ENCODE data around the gene CD248.
"Not testable (repeated sequence)": the region's sequence is repeated elsewhere in the genome, so short reads cannot be mapped to it uniquely, and the experiment has no call there.

The CD248 gene

DNA sequence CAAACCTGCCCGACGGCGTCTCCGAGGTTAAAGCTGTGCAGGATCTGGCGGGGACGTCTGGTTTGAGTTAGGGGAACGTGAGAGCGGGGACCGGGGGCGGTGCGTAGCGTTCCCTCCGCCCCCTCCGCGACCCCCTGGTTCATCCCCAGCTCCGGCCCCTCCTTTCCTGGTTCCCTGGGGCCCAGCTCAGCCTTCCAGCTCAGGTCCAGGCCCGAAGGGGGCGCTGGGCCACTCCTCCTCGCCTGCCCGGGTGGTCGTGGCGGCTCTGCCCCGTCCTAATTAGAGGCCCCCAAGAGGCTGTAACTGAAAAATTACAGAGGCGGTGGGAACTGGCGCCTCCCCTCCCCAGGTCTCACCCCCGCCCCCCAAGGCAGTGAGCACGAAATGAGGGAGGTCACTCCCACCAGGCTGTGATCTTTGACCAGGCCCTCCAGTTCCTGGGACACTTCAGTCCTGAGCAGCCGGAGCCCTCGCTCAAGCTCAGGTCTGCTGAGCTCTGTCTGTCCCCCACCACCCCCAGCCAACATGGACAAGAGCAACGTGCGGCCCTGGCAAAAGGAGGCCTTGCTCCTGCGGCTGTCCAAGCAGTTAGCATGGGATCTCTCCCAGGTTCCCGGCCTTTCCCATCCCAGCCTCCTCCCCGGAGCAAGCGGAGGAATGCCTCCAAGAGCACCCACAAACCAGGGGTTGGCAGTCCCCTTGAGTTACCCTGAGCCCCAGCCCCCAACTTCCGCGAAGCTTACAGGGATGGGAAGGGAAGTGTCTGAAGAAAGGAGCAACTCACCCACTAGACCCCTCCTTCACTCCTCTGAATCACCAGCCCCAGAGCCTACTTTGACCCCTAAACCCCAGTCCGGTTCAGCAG is 3.3 kb downstream of the CD248 start:
- H3K27me3 ChIP-seq: peaks cover 0 to 44% of the 10 kb centered on the region in 2 donors
- H3K27ac ChIP-seq: peak overlapping the region; percentile 57 to 69
- intact Hi-C loops (cut with DNase I; ENCODE audit: low total_unique reads): loop anchor here (5.0 kb wide), 2 partner anchors 34 to 74 kb away; partner anchors contain the start of genes B4GAT1 and BRMS1
- no peaks in the 10 kb centered on the region for H3K9me3 ChIP-seq
- no peaks in the 10 kb centered on the region for H3K36me3 ChIP-seq
- no peak for DNase-seq
- TF ChIP-seq, protein P1, sequence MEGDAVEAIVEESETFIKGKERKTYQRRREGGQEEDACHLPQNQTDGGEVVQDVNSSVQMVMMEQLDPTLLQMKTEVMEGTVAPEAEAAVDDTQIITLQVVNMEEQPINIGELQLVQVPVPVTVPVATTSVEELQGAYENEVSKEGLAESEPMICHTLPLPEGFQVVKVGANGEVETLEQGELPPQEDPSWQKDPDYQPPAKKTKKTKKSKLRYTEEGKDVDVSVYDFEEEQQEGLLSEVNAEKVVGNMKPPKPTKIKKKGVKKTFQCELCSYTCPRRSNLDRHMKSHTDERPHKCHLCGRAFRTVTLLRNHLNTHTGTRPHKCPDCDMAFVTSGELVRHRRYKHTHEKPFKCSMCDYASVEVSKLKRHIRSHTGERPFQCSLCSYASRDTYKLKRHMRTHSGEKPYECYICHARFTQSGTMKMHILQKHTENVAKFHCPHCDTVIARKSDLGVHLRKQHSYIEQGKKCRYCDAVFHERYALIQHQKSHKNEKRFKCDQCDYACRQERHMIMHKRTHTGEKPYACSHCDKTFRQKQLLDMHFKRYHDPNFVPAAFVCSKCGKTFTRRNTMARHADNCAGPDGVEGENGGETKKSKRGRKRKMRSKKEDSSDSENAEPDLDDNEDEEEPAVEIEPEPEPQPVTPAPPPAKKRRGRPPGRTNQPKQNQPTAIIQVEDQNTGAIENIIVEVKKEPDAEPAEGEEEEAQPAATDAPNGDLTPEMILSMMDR (IDR thresholded peaks at IDR 0.05): no peak
- peak overlapping the region; percentile 49 to 58 for H3K4me3 ChIP-seq
- H3K4me1 ChIP-seq: peaks cover 0 to 44% (median 35%) of the 10 kb centered on the region in 4 donors

DNA sequence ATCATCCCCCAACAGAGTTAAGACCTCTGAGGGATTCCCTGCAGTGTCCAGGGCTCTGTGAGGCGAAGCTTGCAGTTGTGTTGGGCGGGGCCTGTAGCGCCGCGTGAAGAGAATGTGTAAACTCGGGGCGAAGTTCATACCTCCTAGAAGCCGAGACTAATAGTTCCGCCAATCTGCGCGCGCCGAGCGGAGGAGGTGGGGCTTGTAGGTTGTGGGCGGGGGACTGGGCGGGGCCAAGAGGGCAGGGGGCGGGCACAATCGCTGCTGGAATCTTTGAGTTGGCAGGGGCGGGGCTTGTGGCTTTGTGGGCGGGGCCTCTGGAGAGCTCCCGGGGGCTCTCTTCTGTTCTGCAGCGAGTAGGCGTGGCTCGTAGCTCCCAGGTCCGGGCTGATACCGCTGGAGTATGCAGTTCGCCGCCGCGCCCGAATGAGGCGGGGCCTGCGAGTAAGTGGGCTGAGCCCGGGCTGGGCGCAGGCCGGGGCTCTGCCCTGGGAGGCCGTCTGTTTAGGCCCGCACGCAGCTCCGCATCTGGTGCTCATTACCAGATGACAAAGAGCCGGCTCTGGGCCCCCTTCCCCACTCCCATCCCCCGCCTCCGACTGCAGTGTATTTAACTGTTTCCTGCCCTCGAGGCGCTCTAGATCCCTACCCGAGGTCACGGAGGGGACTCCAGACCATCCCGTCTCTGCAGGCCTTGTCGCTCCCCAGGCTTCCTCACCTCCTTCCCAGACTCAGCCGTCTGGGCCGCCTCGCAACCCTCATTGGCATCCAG is 4.1 kb downstream of the CD248 start:
- TF ChIP-seq, protein P1 (IDR thresholded peaks at IDR 0.05): no peak
- H3K4me3 ChIP-seq: peak overlapping the region; percentile 49 to 58
- intact Hi-C loops (cut with DNase I; ENCODE audit: low total_unique reads): loop anchor here (5.0 kb wide), 2 partner anchors 35 to 75 kb away; partner anchors contain the start of genes B4GAT1 and BRMS1

DNA sequence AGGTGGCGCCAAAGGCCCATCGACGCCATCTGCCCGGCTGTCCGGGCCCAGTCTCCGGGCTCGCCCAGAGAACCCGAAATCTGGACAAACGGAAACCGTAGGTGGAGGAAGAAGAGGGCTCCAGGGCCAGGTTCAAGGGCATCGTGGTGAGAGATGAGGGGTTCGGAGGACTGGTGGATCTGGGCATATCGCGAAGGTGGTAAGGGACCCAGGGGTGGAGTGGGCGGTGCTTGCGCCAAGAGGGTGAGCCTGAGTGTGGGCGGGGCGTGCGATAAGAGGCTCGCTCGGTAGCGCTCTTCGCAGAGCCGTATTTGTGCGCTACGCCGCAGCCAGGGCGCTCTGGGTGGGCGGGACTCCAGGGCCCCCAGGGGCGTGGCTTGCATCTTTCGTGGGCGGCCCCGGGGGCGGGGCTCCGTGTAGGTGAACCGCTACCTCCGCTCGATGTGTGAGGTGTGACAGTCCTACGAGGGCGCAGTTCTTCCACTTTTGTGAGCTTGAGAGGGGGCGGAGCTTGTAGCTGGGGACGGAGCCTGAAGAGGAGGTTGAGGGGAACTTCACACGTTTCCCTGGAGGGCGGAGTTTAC is 4.8 kb downstream of the CD248 start:
- Histone ChIP-seq H3K27me3 (peaks cover 0 to 33% of the 10 kb centered on the region in 2 donors), H3K27ac (peak overlapping the region; percentile 45 to 67), H3K4me3 (peak overlapping the region; percentile 49 to 58), H3K4me1 (peaks cover 0 to 30% (median 24%) of the 10 kb centered on the region in 4 donors), H3K9me3 (no peaks in the 10 kb centered on the region), H3K36me3 (no peaks in the 10 kb centered on the region)
- DNase-seq: peak; percentile 91 to 95
- intact Hi-C loops (cut with DNase I; ENCODE audit: low total_unique reads): loop anchor here (5.0 kb wide), 2 partner anchors 35 to 75 kb away; partner anchors contain the start of genes B4GAT1 and BRMS1
- TF ChIP-seq, protein P1 (IDR thresholded peaks at IDR 0.05): peak; percentile 89 to 92

More for the DNA sequence above, 4.1 kb downstream of the CD248 start:
- DNase-seq: peak; percentile 99
- Histone ChIP-seq H3K27me3 (peaks cover 0 to 39% of the 10 kb centered on the region in 2 donors), H3K36me3 (no peaks in the 10 kb centered on the region), H3K4me1 (peaks cover 0 to 37% (median 31%) of the 10 kb centered on the region in 4 donors), H3K9me3 (no peaks in the 10 kb centered on the region), H3K27ac (peak overlapping the region; percentile 57 to 69)

DNA sequence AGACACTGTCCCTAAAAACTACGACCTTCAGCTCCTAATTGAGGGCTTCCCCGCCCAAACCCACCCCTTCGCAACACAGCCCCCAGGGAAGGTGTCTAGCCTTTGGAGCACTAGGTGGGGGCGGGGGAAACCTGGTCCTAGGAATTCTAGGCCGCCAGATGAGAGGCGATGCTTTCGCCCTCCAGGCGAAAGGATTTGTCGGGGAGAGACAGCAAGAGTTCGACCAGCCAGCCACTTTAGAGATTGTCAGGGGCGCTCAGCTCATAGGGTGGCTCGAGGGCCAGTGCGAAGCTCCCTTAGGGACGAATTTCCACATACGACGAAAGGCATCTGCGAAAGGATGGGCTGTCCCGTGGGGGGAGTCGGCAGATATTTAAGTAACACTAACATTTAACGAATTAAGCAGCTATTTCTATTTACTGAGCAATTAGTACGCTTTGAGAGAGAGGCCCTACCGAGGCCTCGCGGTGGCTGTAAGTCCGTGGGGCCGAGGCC is 5.3 kb downstream of the CD248 start:
- no peaks in the 10 kb centered on the region for H3K36me3 ChIP-seq
- TF ChIP-seq, protein P1 (IDR thresholded peaks at IDR 0.05): no peak
- no peak for DNase-seq
- H3K27ac ChIP-seq: peak overlapping the region; percentile 45 to 67
- H3K27me3 ChIP-seq: peaks cover 0 to 28% of the 10 kb centered on the region in 2 donors
- H3K9me3 ChIP-seq: no peaks in the 10 kb centered on the region
- H3K4me1 ChIP-seq: peaks cover 0 to 25% (median 18%) of the 10 kb centered on the region in 4 donors
- peak overlapping the region; percentile 49 to 58 for H3K4me3 ChIP-seq
- intact Hi-C loops (cut with DNase I; ENCODE audit: low total_unique reads): loop anchor here (5.0 kb wide), 2 partner anchors 36 to 76 kb away; partner anchors contain the start of genes B4GAT1 and BRMS1

DNA sequence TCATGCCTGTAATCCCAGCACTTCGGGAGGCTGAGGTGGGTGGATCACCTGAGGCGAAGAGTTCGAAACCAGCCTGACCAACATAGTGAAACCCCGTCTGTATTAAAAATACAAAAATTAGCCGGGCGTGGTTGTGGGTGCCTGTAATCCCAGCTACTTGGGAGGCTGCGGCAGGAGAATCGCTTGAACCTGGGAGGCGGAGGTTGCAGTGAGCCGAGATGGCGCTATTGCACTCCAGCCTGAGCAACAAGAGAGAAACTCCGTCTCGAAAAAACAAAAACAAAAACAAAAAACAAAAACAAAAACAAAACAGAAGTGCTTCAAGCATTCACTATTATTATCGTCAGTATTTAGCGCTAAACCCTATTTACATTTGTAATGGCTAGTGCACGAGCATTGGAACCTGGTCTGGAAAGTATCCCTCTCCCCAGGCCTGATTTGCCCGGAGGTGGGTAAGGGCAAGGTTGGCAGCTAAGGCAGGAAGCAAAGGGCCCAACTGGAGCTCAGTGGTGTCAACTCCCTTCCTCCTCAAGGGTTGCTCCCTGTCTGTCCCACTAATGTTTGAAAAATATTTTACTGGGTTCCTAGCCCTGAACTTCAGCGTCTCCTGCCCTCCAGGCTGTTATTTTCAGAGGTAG is 5.9 kb downstream of the CD248 start:
- H3K4me3 ChIP-seq, H3K9me3 ChIP-seq, H3K36me3 ChIP-seq, H3K27ac ChIP-seq, DNase-seq: not testable (repeated sequence)
- peaks cover 0 to 22% of the 10 kb centered on the region in 2 donors for H3K27me3 ChIP-seq
- intact Hi-C loops (cut with DNase I; ENCODE audit: low total_unique reads): loop anchor here (1.0 to 5.0 kb wide), 3 partner anchors 17 to 76 kb away; partner anchors contain the start of genes B4GAT1 and BRMS1
- peaks cover 0 to 19% (median 12%) of the 10 kb centered on the region in 4 donors for H3K4me1 ChIP-seq

Data from tibial artery (tissue), 4 donors.